Forelimb muscle (tissue), 1 donor: Measurements from ENCODE around the gene LCT. TPM values are rescaled to one million over a fixed set of nuclear protein-coding genes. Genes with fewer than 3 reads are reported as not detected.
A peak's percentile ranks its signal among the peaks of the same experiment; 100 is the strongest.
"Not testable (repeated sequence)": the region's sequence is repeated elsewhere in the genome, so short reads cannot be mapped to it uniquely, and the experiment has no call there.

Source experiments
- DNase-seq: peaks from one replicate; pipeline ENCODE4 v3.0.0-alpha.2; 2013; ENCODE audit warnings: low read depth
- polyA plus RNA-seq: library from polyadenylated mRNA; unstranded; fragments of 120-200 nt; gene quantifications from one replicate; pipeline ENCODE4 v1.2.1, GENCODE V29; 2013; ENCODE audit not compliant: insufficient read length

The LCT gene
- polyA plus RNA-seq = not detected

DNA sequence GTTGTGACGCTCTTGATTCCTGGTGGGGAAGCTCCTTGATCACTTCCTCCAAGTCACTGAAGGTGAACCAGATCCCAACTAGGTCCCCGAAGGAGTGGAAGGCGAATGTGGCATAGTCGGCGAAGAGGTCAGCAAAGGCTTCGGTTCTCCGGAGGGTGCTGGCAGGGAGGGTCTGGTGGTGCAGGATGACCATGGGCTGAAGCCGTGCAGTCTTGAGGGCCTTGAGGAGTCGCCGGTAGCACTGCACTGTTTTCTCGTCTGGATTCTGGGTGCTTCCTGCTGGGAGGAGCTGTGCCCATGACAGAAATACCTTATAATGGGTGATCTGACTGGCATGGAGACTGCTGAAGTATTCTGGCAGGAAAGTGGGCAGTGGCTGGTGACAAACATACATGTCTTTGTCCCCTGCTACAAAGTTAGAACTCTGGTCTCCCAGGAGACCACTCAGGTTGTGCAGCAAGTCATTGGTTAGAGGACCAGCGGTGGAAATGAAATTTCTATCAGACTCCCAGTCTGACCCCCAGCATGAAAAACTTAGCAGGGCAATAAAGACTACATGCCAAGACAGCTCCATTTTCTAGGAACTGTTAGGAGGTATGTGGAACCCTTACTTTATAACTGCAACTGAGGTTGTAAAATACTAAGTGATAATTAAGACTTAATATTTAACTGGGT, at the start of gene LCT:
LCT (minus strand) TSS at position 589 of the 675 bp plus-strand sequence; CDS start at position 574, 15 bp downstream.
- no peak for DNase-seq

DNA sequence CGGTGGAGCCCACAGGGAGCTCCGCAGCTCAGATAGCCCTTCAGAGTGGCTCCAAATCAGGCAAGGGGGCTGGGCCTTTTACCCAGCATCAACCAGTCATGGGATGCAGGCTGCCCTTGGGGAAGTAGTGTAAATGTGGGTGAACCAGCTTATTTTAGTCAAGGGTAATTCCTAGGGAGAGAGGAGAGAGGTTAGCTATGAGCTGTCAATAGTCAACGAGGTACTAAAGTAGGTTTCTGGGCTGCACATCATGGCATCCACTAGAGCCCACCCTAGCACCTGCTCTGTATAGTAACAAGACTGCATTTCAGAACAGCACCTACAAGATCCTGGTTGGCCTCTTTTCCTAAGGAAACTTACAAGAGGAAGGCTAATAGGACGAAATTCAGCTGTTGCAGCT, 48.7 kb upstream of the LCT start:
- no peak for DNase-seq

DNA sequence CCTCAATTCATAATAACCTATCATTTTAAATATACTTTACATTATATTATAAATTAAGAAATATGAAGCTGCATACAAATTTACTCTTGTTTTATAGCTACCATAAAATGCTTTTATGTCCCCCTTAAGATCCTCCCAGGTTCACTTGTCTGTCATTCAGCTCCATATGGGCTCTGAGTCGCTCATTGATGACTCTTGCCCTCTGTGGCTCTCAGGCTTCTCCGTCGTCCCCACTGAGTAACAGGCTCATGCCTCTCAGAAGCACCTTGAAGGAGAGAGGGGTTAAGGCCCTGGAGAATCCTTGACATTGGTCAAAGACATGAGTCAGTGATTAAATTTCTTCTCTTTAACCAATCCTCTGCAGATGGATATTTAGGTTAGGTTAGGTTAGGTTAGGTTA, 45.4 kb upstream of the LCT start:
- DNase-seq = no peak

DNA sequence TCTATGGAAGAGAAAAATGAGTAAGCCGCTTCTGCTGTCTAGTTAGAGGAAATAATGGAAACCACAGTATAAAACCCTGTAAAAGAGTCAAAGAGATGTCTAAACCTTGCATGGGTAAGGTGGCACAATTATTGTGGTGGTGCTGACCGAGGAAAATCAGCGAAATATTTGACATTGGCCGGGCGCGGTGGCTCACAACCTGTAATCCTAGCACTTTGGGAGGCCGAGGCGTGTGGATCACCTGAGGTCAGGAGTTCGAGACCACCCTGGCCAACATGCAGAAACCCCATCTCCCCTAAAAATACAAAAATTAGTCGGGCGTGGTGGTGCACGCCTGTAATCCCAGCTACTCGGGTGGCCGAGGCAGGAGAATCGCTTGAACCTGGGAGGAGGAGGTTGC, 39.8 kb upstream of the LCT start:
- not testable (repeated sequence) for DNase-seq

DNA sequence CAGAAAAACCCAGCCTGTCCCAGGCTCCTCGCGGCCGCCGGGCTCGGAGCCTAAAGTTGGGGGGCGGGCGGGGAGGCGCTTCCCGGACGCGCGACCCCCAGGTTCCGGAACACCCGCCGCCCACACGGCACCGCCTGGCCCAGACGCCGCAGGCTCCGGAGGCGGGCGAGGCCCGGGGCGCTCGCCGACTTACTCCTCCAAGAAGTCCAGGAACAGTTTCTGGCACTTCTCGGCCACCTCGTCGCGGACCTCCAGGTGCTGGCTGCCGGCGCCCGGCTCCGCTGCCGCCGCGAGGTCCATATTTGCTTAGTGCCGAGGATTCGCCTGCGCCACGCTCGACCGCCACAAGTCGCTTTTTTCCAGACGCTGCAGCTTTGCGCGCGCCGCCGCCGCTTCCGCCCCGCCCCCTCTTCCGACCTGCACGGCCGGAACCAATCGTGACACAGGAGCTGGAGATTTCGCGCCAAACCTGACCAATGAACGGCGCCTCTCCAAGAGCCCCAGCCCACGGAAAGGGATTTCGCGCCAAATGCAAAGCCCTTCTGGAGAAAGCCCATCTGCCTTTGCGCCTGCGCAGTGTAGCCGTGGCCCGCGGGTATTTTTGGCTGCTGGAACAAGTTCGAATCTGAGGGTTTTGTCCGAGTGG, 39.2 kb upstream of the LCT start, which contains the start of gene MCM6:
MCM6 (minus strand) TSS at position 378 of the 646 bp plus-strand sequence; CDS start at position 300, 78 bp downstream.
- DNase-seq = peak; percentile 95

DNA sequence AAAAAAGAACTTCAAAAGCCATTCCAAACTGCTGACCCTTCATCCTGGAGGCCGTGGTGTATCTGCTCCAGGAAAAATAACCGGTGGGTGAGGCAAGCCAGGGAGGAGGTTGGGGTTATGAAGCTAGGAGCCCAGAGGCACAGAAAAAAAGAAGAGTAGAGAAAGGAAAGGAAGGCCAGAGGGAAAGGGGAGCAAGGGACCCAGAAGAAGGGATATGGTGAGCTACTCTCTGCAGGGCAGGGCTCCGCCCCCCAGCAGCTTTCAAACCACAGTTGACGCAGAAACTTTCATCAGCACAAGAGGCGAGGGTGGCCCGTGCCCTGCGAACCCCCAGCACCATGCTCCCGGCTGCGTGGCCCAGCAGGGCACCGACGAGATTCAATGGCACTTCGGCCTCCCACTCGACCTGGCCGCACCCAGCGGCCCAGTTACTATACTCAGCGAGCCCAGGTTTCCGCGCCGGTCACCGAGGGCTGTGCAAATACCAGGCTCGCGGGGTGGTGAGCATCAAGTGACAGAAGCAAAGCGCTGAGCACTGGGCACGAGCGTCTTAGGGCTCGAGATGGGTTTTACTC, 38.6 kb upstream of the LCT start:
- DNase-seq = no peak

DNA sequence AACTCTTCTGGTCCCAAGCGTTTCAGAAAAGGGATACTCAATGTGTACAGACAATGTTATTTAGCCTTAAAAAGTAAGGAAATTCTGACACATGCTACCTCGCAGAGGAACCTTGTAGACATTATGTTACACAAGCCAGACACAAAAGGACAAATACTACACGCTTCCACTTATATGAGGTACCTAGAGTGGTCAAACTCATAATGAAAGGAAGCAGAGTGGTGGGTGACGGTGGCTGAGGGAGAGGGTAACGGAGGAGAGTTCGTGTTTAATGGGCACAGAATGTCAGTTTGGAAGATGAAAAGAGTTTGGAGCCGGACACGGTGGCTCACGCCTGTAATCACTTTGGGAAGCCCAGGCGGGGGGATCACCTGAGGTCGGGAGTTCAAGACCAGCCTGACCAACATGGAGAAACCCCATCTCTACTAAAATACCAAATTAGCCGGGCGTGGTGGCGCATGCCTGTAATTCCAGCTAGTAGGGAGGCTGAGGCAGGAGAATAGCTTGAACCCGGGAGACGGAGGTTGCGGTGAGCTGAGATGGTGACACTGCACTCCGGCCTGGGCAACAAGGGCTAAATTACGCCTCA, 37.9 kb upstream of the LCT start:
- DNase-seq = no peak

DNA sequence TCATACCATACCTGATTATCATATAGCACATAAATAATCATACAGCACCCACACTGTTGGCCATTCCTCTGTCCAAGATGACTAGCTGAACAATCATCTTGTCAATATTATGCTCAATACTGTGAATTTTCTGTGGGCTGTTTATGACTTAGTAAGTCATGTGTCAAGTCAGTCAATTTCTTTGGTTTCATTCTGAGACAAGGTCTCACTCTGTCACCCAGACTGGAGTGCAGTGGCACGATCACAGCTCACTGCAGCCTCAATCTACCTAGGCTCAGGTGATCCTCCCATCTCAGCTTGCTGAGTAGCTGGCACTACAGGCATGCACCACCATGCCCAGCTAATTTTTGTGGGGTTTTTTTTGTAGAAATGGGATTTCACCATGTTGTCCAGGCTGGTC, 33.6 kb upstream of the LCT start:
- no peak for DNase-seq

DNA sequence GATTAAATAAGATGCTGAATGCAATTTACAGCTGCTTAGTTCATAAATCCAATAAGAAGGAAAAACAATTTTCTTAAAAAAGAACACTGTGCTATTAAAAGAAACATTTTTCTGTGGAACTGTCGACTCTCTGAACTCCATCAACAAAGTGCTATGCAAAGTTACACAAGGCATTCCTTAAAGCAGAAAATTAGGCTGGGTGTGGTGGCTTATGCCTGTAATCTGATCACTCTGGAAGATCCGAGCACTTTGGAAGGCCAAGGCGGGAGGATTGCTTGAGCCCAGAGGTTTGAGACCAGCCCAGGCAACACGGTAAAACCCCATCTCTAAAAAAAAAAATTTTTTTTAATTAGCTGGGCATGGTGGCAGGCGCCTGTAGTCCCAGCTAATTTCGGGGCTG, 26.2 kb upstream of the LCT start:
- DNase-seq = no peak

DNA sequence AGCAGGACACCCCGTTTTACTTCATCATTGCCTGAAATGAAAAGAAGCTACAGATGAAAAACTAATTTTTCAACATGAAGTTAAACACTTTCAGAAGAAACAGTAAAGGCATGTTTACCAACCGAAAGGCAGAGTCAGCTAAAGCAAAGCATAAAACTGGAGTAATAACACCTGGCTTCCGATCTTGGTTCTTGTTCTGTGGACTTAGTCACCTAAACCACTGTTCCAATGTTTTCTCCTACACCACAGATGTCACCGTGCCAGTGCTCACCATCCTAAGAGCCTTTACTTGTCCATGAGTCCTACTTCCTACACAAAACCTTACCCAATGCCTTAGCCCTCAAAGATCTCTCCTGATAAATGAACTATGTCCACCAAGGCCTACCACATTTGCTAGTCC, 25.7 kb upstream of the LCT start:
- DNase-seq = no peak

DNA sequence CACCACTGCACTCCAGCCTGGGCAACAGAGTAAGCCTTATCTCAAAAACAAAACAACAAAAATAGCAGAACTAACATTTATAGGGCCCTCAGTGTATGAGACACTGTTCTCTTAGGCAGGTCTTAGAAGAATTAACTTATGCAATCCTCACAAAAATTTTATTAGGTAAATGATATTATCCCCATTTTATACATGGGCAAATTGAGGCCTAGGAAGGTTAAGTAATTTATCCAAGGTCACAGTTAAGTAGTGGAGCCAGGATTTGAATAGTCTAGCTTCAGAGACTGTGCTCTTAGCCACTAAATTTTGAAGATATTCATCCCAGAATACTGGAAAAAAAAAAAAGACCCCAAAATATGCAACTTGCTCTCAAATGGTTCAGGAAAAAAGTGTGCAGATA, 16.4 kb upstream of the LCT start:
- DNase-seq = no peak

DNA sequence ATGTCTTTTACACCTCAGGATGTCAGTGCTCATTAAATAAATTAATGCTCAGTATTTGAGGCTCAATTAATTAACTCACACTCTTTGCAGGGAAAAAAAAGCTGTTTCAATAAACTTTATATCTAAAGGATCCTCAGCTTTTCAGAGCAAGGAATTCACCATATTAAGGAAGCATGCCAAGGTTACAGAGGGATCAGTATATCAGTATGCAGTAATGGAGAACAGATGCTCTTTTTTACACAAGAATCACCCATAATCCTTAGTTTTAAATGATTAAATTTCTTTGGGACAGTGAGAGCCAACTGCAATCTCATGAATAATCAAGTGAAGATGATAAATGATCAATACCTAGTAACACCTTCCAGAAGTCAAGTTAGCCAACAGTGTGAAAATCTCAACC, 14.9 kb upstream of the LCT start:
- DNase-seq = no peak

DNA sequence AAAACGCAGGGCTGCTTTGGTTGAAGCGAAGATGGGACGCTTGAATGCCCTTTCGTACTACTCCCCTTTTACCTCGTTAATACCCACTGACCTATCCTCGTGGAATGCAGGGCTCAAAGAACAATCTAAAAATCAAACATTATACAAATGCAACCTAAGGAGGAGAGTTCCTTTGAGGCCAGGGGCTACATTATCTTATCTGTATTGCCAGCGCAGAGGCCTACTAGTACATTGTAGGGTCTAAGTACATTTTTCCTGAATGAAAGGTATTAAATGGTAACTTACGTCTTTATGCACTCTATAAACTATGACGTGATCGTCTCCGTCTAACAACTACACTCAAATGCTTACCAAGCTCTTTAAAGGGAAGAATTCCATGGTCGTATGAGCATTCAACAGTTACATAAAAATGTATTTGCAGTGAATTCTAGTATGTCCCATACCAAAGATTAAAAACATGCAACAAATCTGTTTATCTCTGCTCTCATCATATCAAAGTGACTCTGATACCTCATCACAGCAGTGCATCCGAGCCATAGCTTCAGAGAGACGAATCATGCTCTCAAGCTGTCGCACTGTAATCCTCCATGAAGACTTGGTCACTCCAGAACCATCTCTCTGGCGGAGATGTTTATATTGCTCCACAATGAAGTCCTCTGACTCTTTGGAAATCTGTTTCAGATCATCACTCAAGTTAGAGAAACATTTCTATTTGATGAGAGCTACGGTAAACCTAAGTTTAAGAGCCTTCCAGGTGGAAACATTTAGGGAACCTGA, 14.1 kb upstream of the LCT start:
- DNase-seq = no peak

DNA sequence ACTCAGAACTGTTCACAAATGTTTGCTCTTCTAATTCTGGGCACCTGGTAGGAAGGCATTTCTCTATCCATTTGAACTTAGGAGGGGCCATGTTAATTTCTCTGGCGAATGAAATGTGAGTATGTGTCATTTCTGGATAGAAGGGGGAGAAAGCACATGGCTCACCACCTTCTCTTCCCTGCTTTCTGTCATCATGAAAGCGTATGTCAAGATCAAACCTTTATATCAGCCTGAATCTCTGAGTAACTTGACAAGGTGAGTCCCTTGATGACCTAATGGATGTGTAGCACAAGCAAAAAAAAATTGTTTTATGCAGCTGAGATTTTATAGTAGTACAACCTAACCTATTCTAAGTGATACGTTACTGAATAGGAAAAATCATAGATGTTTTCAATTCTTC, 12.1 kb upstream of the LCT start:
- no peak for DNase-seq

DNA sequence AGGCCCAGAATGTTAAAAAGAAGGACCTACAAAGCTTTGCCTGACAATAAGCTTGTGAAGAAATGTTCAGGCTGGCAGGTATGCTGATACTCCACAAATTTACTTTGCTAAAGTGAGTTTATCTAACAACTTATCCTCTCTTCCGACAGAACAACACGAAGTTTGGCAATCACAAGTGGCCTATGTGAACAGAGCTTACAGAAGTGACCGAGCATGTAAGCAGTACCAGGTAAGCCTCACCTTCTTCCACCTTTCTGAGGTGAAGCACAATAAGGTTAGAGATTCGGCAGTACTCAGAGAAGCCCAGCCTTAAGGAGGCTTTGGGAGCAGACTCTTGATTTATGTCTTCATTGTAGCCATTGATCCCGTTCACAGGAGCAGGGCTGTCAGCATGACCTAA, 9.0 kb upstream of the LCT start:
- no peak for DNase-seq

DNA sequence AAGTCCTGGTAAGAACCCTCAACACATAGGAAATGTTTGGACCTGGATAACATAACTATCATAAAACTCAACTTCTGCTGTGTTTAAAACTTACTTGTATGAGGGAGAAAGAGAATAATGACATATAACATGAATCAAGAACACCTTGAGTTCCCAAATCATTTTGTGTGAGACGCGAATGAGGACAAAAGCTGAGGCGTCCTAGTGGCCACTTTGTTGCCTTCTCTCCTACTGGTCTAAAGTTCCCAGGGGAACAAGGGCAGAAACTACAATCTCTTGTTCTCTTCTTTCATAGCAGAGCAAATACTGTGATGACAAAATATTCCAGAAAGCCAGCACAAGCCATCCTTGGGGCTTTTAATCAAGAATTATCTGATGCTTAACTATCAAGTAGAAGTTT, 8.3 kb upstream of the LCT start:
- DNase-seq = no peak

DNA sequence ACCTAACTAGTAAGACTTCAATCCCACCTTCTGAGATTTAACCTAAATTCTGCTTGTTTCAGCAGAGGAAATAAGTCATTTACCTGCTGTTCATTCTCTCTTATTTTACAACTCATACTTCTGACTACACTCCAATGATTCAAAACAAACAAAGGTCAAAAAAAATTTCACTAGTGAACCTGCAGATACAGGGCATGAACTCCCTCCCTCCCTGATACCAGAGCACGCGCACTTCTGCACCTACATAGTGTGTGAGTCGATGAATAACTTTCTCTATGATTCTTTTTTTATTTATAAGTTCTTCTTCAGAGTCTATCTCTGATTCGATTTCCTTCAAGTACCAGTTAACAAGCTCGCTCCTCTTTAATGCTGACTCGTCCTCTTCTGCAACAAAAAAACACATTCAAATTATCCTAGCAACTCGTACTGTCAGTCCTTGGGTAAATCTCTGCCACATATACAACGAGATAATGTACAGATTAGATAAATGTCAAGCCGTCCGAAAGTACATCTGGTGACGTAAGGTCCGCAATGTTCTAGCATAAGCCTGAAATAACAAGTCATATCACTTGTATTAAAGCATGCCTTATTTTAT, 7.4 kb upstream of the LCT start:
- DNase-seq = no peak

DNA sequence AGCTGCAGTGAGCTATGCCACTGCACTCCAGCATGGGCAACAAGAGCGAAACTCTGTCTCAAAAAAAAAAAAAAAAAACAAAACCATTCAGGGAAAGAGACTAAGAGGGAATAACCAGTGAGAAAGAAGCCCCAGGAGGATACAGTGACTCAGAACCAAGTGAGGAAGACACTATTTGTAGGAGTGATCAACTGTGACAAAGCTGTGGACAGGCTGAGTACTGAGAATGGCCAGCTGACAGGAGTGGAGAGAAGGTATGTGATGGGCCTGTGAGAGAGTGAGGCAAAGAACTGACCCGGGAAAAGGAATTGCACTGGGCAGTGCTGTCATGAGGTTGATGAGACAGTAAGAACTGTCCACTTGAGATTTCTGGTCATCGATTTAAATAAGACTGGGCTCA, 6.7 kb upstream of the LCT start:
- DNase-seq = no peak

DNA sequence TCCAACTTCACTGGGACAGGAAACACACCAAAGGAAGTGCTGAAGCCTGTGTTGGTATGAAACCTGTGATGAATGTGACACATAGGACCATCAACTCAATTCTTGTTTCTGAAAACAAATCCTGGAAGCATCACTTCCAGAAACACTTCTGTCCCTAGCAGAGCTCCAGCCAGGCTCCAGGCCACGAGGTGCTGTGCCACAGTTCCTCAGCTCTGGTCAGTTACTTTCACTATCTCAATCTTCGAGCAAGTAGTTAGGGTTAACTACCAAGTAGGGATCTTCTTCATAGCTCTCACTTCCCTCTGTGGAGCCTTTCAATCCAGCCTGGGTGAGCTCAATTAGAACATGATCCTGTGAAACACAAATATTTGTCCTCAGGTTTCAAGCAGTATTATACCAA, 3.6 kb upstream of the LCT start:
- no peak for DNase-seq

DNA sequence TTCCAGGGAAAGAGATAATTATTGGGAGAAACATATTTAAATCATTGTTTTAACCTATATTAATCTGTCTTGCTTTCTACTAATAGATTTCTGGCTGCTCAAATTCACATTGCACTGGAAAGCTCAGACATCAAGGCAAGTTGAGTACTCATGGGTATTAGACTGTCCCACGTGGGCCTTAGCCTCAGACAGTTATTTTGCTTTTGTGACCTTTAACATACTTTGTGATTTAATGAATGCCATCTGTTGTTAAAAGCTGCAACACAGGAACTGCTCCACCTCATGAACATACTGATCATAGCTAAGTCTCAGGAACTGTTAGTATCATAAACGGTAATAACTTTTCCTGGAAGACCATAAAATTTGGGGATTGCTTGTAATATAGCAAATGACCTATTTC, 2.7 kb upstream of the LCT start:
- no peak for DNase-seq

DNA sequence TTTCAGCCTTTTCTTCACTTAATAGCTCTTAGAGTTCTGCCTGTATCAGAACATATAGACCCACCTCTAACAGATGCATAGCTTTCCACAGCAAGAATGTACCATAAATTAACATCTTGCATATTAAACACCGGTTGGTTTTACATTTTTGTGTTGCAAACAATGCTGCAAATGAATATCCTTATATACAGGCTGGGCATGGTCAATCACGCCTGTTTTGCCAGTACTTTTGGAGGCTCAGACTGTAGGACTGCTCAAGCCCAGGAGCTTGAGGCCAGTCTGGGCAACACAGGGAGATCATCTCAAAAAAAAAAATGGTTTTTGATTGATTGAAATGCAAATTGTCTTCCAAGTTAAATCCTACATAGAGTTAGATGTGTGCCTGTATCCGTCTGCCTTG, 1.5 kb upstream of the LCT start:
- no peak for DNase-seq

DNA sequence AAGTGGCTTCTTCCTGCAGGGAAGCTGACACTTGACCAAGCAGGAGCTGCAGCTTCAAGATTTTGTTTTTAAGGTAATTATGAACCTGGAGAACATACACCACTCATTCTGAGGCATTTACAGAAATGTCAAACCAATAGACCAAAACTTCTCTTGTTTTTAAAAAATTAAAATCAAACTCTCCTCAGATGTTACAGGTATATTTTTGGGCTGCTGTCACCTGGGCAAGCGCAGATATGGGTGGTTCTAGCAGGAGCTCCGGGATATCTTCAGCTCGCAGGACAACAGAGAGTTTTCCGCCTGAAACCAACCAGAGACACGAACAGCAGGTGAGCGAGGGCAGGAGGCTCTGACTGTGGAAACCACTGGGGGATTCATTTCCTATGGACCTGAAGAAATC, 4.1 kb downstream of the LCT start:
- DNase-seq = no peak
